GM06990 (cell line): Measurements from ENCODE around the gene TLE4.

Source experiments
- DNase-seq: peaks from one replicate; pipeline ENCODE4 v3.0.0-alpha.2; 2011; ENCODE audit not compliant: insufficient read length; ENCODE audit errors: extremely low read depth
- H3K27me3 ChIP-seq: replicated peaks from 2 replicates; pipeline ENCODE4 v1.6.0; 2011; ENCODE audit warnings: low read length; ENCODE audit not compliant: control insufficient read depth, insufficient read depth
- H3K36me3 ChIP-seq: 2 replicates; pipeline ENCODE4 v1.5.1; 2011; ENCODE audit warnings: low read length; ENCODE audit not compliant: control insufficient read depth, insufficient read depth
- H3K4me3 ChIP-seq: replicated peaks from 2 replicates; pipeline ENCODE4 v1.5.1; 2011; ENCODE audit warnings: low read depth, mild to moderate bottlenecking, control low read depth, low read length
- TF ChIP-seq, protein P1 (sequence below): IDR thresholded peaks from 2 replicates; pipeline ENCODE4 v1.5.1; 2011; ENCODE audit warnings: low read length, control low read depth, mild to moderate bottlenecking, inconsistent platforms; ENCODE audit not compliant: insufficient read depth, poor library complexity, severe bottlenecking

TLE4 gene

DNA sequence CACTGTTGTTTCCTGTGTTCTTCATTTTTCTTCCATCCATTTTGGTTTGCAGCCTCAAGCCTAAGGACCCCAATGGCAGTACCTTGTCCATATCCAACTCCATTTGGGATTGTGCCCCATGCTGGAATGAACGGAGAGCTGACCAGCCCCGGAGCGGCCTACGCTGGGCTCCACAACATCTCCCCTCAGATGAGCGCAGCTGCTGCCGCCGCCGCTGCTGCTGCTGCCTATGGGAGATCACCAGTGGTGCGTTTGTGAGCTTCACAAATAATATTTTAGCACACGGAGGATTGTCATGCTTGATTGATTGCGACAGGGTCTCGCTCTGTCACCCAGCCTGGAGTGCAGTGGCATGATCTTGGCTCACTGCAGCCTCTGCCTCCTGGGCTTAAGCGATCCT, 136.8 kb downstream of the TLE4 start:
- Histone ChIP-seq H3K36me3 (peaks cover 7% of the 10 kb centered on the region), H3K4me3 (no peak overlapping the region), H3K27me3 (no peaks in the 10 kb centered on the region)
- TF ChIP-seq, protein P1, sequence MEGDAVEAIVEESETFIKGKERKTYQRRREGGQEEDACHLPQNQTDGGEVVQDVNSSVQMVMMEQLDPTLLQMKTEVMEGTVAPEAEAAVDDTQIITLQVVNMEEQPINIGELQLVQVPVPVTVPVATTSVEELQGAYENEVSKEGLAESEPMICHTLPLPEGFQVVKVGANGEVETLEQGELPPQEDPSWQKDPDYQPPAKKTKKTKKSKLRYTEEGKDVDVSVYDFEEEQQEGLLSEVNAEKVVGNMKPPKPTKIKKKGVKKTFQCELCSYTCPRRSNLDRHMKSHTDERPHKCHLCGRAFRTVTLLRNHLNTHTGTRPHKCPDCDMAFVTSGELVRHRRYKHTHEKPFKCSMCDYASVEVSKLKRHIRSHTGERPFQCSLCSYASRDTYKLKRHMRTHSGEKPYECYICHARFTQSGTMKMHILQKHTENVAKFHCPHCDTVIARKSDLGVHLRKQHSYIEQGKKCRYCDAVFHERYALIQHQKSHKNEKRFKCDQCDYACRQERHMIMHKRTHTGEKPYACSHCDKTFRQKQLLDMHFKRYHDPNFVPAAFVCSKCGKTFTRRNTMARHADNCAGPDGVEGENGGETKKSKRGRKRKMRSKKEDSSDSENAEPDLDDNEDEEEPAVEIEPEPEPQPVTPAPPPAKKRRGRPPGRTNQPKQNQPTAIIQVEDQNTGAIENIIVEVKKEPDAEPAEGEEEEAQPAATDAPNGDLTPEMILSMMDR: no peak
- no peak for DNase-seq

DNA sequence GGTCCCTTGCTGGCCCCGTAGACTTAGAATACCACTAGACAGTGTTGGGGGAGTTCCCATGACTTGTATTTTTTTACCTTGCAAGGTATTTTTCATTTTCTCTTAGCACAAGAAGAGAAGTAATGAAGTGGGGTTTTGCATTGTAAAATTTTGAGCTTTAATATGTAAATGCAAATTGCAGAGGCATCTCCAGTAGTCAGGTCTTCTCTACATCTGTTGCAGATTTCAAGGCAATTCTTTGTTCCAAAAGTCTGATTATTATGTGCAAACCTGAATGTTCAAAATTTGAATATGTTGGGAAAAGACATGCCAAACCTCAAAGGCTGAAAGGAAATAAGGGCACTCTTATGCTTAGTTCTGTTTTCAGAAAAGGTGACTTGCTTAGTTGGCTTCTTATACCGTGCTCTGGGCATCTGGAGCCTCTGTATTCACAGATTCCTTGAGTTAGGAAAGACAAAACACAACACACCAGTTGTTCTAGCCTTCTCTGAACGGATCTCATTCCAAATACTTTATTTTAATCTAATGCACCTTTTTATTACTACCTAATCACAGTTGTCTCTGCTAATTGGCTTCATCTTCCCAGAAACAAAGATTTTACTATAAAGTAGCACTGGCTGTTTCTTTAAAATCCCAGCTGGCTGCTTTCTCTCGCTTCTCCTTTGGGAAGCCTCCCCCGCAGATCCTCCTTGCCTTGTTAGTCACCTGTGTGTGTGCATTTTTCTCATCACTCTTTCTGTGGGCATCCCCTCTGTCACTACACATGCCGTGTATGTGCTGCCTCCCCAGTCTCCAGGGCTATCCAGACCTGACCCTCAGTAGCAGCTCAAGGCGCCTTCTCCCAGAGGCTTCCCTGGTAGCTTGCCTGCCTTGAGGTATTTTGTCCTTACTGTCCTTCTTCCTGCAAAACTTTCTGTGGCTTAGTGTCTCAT, 138.2 kb downstream of the TLE4 start:
- Histone ChIP-seq H3K4me3 (no peak overlapping the region), H3K36me3 (peaks cover 7% of the 10 kb centered on the region), H3K27me3 (no peaks in the 10 kb centered on the region)
- TF ChIP-seq, protein P1: no peak
- DNase-seq: no peak

DNA sequence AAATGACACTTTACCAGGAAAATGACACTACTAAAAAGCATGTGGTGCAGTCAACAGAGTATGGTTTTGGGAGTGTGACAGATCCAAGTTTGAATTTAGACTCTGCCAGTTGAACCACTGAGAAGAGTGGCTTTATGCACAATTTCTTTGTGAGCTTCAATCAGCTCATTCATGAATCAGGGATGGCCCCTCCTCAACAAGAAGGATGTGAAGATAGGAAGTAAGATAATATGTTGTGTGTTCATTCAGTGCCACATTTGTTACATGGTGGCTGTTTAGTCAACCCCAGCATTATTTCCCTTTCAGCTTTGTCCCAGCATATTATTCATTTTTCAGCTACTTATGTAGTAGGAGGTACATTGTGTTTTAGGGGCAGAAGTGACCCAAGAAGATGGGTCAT, 140.1 kb downstream of the TLE4 start:
- Histone ChIP-seq H3K4me3 (no peak overlapping the region), H3K36me3 (peaks cover 10% of the 10 kb centered on the region), H3K27me3 (no peaks in the 10 kb centered on the region)
- DNase-seq: no peak
- TF ChIP-seq, protein P1: no peak

DNA sequence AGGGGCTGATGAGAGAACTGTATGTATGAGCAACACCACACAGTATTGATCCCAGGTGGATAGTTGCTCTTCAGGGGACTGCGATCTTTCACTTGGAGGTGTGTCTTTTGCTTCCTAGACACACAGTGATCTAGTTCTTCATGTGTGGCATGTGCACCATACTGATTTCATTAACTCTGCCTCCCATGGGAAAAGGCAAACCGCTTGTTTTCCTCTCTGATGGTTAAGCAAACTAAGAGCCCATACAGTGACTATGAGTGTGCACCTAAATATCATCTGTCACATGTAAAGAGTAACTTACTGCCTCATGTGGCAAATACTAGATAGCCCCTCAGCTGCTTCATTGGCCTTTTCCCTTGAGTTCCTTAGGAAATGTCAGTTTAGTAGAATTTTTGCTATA, 147.3 kb downstream of the TLE4 start:
- TF ChIP-seq, protein P1: no peak
- H3K4me3 ChIP-seq: no peak overlapping the region
- DNase-seq: no peak
- peaks cover 19% of the 10 kb centered on the region for H3K36me3 ChIP-seq
- no peaks in the 10 kb centered on the region for H3K27me3 ChIP-seq

DNA sequence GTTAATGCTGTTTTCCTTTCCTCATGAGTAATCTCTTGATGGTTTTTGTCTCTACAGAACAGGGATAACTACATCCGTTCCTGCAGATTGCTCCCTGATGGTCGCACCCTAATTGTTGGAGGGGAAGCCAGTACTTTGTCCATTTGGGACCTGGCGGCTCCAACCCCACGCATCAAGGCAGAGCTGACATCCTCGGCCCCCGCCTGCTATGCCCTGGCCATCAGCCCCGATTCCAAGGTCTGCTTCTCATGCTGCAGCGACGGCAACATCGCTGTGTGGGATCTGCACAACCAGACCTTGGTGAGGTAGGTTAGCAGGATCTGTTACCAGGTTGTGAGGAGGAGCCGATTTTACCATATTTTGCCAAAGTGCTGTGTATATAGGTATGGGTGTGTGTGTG, 148.2 kb downstream of the TLE4 start:
- TF ChIP-seq, protein P1: no peak
- H3K4me3 ChIP-seq: no peak overlapping the region
- no peaks in the 10 kb centered on the region for H3K27me3 ChIP-seq
- peaks cover 19% of the 10 kb centered on the region for H3K36me3 ChIP-seq
- DNase-seq: no peak
